Measurements from ENCODE around the gene SYNGR2.

GRCh38 chr17:78120537-78120936 lies 47.8 kb upstream of the SYNGR2 start:
- TF ChIP-seq CTCF (IDR thresholded peaks at IDR 0.05; ENCODE audit: borderline replicate concordance, extremely low read depth, low read length, poor library complexity, severe bottlenecking) (no peak), EZH2 (IDR thresholded peaks at IDR 0.05; ENCODE audit: borderline replicate concordance, low read depth, low read length, severe bottlenecking) (no peak)
